Common myeloid progenitor, CD34-positive (primary cell): ENCODE results near the gene TMEM119.

Experiments
- CTCF ChIA-PET: fragments of 350-600 bp; sonication (Branson Sonifier 250); formaldehyde crosslinking; loops from one replicate; lab custom pipeline; 2021; ENCODE audit warnings: antibody characterized with exemption; lab: Charles Lee
- POLR2A ChIA-PET: fragments of 350-600 bp; sonication (Branson Sonifier 250); formaldehyde crosslinking; loops from one replicate; lab custom pipeline; 2021; ENCODE audit warnings: antibody characterized with exemption; lab: Charles Lee
- DNase-seq, 3 donors: peaks; one replicate each; pipeline versions ENCODE4 v3.0.0 to v3.0.0-alpha.2; 2013
- H3K27ac ChIP-seq, 2 experiments: 1 replicate in 1 of 2; 2 replicates in 1 of 2; pipeline ENCODE4 v1.7.0; 2013; ENCODE audit warnings: inconsistent platforms in 2 of 2, low read length in 2 of 2, mild to moderate bottlenecking in 2 of 2, low read depth in 1 of 2, moderate library complexity in 1 of 2; ENCODE audit not compliant: severe bottlenecking in 2 of 2, insufficient read depth in 1 of 2, poor library complexity in 1 of 2
- H3K27me3 ChIP-seq, 5 experiments: replicated peaks in 2 of 5; 1 replicate in 3 of 5; 2 replicates in 2 of 5; pipeline versions ENCODE4 v1.6.1 to v1.7.0; 2013; ENCODE audit warnings: low read length in 4 of 5, mild to moderate bottlenecking in 2 of 5, moderate library complexity in 2 of 5, inconsistent platforms in 1 of 5; ENCODE audit not compliant: insufficient read depth in 5 of 5, control insufficient read depth in 4 of 5
- H3K36me3 ChIP-seq, 4 experiments: 1 replicate in 2 of 4; 2 replicates in 2 of 4; pipeline versions ENCODE4 v1.6.1 to v1.7.0; 2013; ENCODE audit warnings: low read length in 3 of 4, control low read depth in 1 of 4, mild to moderate bottlenecking in 1 of 4; ENCODE audit not compliant: control insufficient read depth in 4 of 4, insufficient read depth in 4 of 4
- H3K4me1 ChIP-seq, 4 experiments: 1 replicate in 3 of 4; 2 replicates in 1 of 4; pipeline versions ENCODE4 v1.6.1 to v1.7.1; 2013; ENCODE audit warnings: low read length in 3 of 4, mild to moderate bottlenecking in 3 of 4, control low read depth in 1 of 4, inconsistent platforms in 1 of 4, moderate library complexity in 1 of 4; ENCODE audit not compliant: control insufficient read depth in 4 of 4, insufficient read depth in 4 of 4; ENCODE audit errors: control extremely low read depth in 1 of 4
- H3K4me3 ChIP-seq, 7 experiments: 1 replicate in 4 of 7; 2 replicates in 3 of 7; pipeline versions ENCODE4 v1.5.1 to v1.7.0; 2013; ENCODE audit warnings: mild to moderate bottlenecking in 7 of 7, low read length in 6 of 7, moderate library complexity in 6 of 7, inconsistent platforms in 2 of 7, low read depth in 2 of 7, control low read depth in 1 of 7; ENCODE audit not compliant: insufficient read depth in 4 of 7, control insufficient read depth in 1 of 7; ENCODE audit errors: extremely low read depth in 1 of 7
- H3K9me3 ChIP-seq, 5 experiments: 1 replicate in 4 of 5; 2 replicates in 1 of 5; pipeline versions ENCODE4 v1.6.1 to v1.7.1; 2013; ENCODE audit warnings: low read length in 4 of 5, mild to moderate bottlenecking in 2 of 5, inconsistent platforms in 1 of 5, low read depth in 1 of 5, moderate library complexity in 1 of 5; ENCODE audit not compliant: control insufficient read depth in 4 of 5, insufficient read depth in 2 of 5; ENCODE audit errors: control extremely low read depth in 1 of 5
- WGBS: methylation state at CpG from one replicate; pipeline ENCODE4 v1.1.5; 2013; ENCODE audit not compliant: insufficient coverage; 5-methylcytosine and 5-hydroxymethylcytosine counted together

TMEM119 gene

DNA sequence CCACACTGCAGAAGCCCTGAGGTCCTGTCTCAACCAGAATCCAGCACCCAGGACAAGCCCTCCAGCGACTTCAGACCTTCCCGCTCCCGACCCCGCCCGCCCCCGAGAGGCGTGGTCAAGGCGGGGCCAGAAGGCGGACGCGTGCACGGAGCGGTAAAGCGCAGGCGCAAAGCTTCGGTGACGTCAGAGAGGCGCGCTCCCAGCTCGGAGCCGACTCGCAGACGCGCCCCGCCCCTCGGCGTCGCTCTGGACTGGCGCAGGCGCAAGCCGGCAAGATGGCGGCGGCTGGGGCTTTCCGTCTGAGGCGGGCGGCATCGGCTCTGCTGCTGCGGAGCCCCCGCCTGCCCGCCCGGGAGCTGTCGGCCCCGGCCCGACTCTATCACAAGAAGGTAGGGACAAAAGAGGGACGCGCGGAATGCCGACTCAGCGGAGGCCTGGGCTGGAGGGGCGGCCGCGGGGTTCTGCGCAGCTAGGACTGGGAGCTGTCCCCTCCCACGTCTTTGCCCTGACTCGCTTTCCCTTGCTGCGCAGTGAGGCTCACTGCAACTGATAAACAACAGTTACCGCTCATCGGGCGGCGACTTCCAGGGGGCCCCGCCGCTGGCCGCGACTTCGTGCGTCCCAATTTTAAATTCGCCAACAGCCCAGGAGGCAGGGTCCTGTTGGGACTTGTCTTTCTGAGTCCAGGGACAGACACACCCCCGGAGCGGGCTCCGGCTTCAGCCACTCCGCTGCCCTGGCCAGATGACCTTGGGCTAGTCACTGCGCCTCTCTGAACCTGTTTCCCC lies 35.3 kb downstream of the TMEM119 start, which contains the start of gene ISCU:
ISCU (plus strand) TSS at position 249 of the 788 bp plus-strand sequence; CDS start at position 276, 27 bp downstream.
- Histone ChIP-seq H3K4me3 (peak within 1 kb of the TSS; percentile 90 to 100 (median 99)), H3K4me1 (peaks cover 41 to 79% (median 66%) of the 10 kb centered on the region in 4 experiments), H3K27me3 (no peaks in the 10 kb centered on the region), H3K9me3 (no peaks in the 10 kb centered on the region), H3K27ac (peak within 1 kb of the TSS; percentile 96 to 99), H3K36me3 (peaks cover 5 to 31% (median 23%) of the 10 kb centered on the region in 4 experiments)
- POLR2A ChIA-PET, result interaction anchor here (0.6 to 1.6 kb wide), 3 partner anchors 56 to 276 kb away, joined by 3 to 10 read pairs (median 4); no protein-coding TSS in a partner anchor
- under 1% methylated on average over 63 of the region's 72 CpGs for WGBS
- CTCF ChIA-PET, result interaction anchor here (0.9 to 20.3 kb wide), 4 partner anchors 15 to 242 kb away, joined by 3 to 591 read pairs (median 9); partner anchors contain the start of gene SELPLG
- peak; percentile 96 to 98 (median 97) for DNase-seq

DNA sequence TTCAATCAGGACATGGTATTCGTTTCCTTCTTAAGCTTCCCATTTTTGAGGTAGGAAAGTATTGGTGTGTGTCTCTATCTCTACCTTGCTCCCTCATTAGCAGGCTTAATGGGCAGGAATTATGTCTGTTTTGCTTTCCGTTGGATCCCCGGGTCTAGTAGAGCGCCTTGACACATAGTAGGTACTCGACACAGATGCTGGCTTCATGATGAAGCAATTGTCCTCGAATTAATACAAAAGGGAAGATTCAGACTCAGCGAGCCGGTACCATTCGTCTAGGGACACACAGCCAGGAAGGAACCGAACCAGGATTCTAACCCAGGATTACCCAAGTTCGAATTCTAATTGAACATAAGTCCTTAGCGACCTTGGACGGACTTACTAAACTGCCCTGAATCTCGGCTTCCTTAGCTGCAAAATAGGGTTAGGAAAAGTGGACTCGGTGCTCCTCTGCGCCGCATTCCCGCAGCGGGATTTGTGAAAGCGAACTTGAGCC lies 36.0 kb downstream of the TMEM119 start:
- CTCF ChIA-PET, result interaction anchor here (0.9 to 20.3 kb wide), 4 partner anchors 16 to 242 kb away, joined by 3 to 591 read pairs (median 9); partner anchors contain the start of gene SELPLG
- peaks cover 4 to 31% (median 19%) of the 10 kb centered on the region in 4 experiments for H3K36me3 ChIP-seq
- no peaks in the 10 kb centered on the region for H3K27me3 ChIP-seq
- no peaks in the 10 kb centered on the region for H3K9me3 ChIP-seq
- 3% methylated on average over 18 of the region's 20 CpGs for WGBS
- H3K4me1 ChIP-seq, result peaks cover 41 to 72% (median 61%) of the 10 kb centered on the region in 4 experiments
- H3K4me3 ChIP-seq, result peak overlapping the region; percentile 90 to 100 (median 99)
- POLR2A ChIA-PET, result interaction anchor here (0.6 to 1.6 kb wide), 2 partner anchors 56 to 277 kb away, joined by 3 to 10 read pairs; no protein-coding TSS in a partner anchor
- peak overlapping the region in 1 of 2 experiments; percentile 99 for H3K27ac ChIP-seq
- DNase-seq, result no peak

GRCh38 chr12:108560752-108561719 lies 36.8 kb downstream of the TMEM119 start, which contains the start of gene SART3:
TSS of gene SART3 (minus strand) at chr12:108561173. CDS start at chr12:108561154, 19 bp downstream.
- peak; percentile 92 to 93 (median 92) for DNase-seq
- ChIA-PET CTCF (interaction anchor here (1.0 to 20.3 kb wide), 7 partner anchors 9 to 390 kb away, joined by 3 to 591 read pairs (median 3); partner anchors contain the start of gene SELPLG), POLR2A (no interaction called here)
- H3K27ac ChIP-seq, result peak within 1 kb of the TSS; percentile 96 to 99
- 0% methylated on average over 48 of the region's 57 CpGs for WGBS
- H3K36me3 ChIP-seq, result peaks cover 4 to 31% (median 17%) of the 10 kb centered on the region in 4 experiments
- H3K4me3 ChIP-seq, result peak within 1 kb of the TSS; percentile 90 to 100 (median 99)
- no peaks in the 10 kb centered on the region for H3K27me3 ChIP-seq
- H3K9me3 ChIP-seq, result no peaks in the 10 kb centered on the region
- H3K4me1 ChIP-seq, result peaks cover 35 to 64% (median 53%) of the 10 kb centered on the region in 4 experiments

GRCh38 chr12:108560321-108560721 lies 37.6 kb downstream of the TMEM119 start:
- Histone ChIP-seq H3K36me3 (peaks cover 4 to 33% (median 17%) of the 10 kb centered on the region in 4 experiments), H3K27me3 (no peaks in the 10 kb centered on the region), H3K4me1 (peaks cover 29 to 57% (median 46%) of the 10 kb centered on the region in 4 experiments), H3K27ac (peak overlapping the region; percentile 96 to 99), H3K9me3 (no peaks in the 10 kb centered on the region), H3K4me3 (peak overlapping the region; percentile 90 to 100 (median 99))
- 1% methylated on average over 7 of the region's 12 CpGs for WGBS
- POLR2A ChIA-PET, result no interaction called here
- peak in 2 of 3 donors; percentile 39 to 50 for DNase-seq
- CTCF ChIA-PET, result interaction anchor here (1.0 to 20.3 kb wide), 7 partner anchors 10 to 391 kb away, joined by 3 to 591 read pairs (median 3); partner anchors contain the start of gene SELPLG

DNA sequence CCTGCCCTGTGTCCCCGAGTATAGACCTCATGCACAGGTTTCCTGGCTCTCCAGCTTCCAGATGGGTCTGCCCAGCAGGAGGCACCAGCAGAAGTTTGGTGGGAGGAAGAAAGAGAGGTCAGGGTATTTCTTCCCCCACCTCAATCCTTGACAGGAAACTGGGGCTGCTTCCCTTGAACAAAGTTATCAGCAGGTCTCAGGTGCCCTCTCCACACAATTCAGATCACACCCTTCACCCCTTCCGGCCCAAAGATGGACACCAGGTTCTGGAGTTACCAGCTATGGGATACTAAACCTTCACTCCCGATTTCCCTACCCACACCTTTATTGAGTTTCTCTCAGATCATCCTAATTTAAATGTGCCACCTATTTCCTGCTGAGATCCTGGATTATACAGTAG lies 38.1 kb downstream of the TMEM119 start:
- Histone ChIP-seq H3K27me3 (no peaks in the 10 kb centered on the region), H3K9me3 (no peaks in the 10 kb centered on the region), H3K36me3 (peaks cover 4 to 33% (median 17%) of the 10 kb centered on the region in 4 experiments), H3K4me1 (peaks cover 25 to 51% (median 40%) of the 10 kb centered on the region in 4 experiments), H3K4me3 (peak overlapping the region in 6 of 7 experiments; percentile 90 to 100 (median 100)), H3K27ac (peak overlapping the region; percentile 96 to 99)
- DNase-seq, result no peak
- 38% methylated on average over 2 of the region's 3 CpGs for WGBS
- CTCF ChIA-PET, result interaction anchor here (1.2 to 20.3 kb wide), 4 partner anchors 11 to 391 kb away, joined by 3 to 591 read pairs (median 6); partner anchors contain the start of gene SELPLG
- POLR2A ChIA-PET, result no interaction called here
